SK-N-SH (cell line): ENCODE results near the gene ATP8A1. TPM values are rescaled to one million over a fixed set of nuclear protein-coding genes. Genes with fewer than 3 reads are reported as not detected.

Source experiments
- CTCF ChIA-PET: fragments of 300-600, 350-600 bp; formaldehyde crosslinking; extraction: SDS; loops from one replicate; lab custom pipeline; 2021; lab: Yijun Ruan, JAX
- POLR2A ChIA-PET: fragments of 350-600 bp; sonication (Branson Sonifier 250); formaldehyde crosslinking; extraction: SDS; loops from one replicate; lab custom pipeline; 2020; ENCODE audit warnings: antibody characterized with exemption, inconsistent platforms; lab: Yijun Ruan, JAX
- DNase-seq: peaks from one replicate; pipeline ENCODE4 v3.0.0; 2012
- H2AFZ ChIP-seq: fragments of 200-600 bp; sonication (generic); 2 replicates; pipeline ENCODE4 v1.8.1; 2016; ENCODE audit warnings: antibody characterized with exemption, mild to moderate bottlenecking, low read depth
- H3F3A ChIP-seq: fragments of 200-600 bp; sonication (generic); replicated peaks from 2 replicates; pipeline ENCODE3; 2016; ENCODE audit warnings: antibody characterized with exemption, mild to moderate bottlenecking; ENCODE audit not compliant: insufficient read depth
- H3K27ac ChIP-seq, 2 experiments: fragments of 200-500 bp in 1 of 2; fragments of 200-600 bp in 1 of 2; sonication (Bioruptor generic) in 1 of 2; sonication (generic), shearing (Covaris generic) in 1 of 2; 2 replicates each; pipeline versions ENCODE4 v1.5.1 to v1.6.1; 2014 to 2016; ENCODE audit warnings: low read depth in 2 of 2, inconsistent platforms in 1 of 2, low read length in 1 of 2, mild to moderate bottlenecking in 1 of 2, mixed read lengths in 1 of 2
- H3K27me3 ChIP-seq: fragments of 200-600 bp; sonication (generic), shearing (Covaris generic); 2 replicates; pipeline ENCODE4 v1.6.1; 2016; ENCODE audit warnings: mixed run types; ENCODE audit not compliant: insufficient read depth
- H3K36me3 ChIP-seq, 2 experiments: fragments of 200-500 bp in 1 of 2; fragments of 200-600 bp in 1 of 2; sonication (Bioruptor generic) in 1 of 2; sonication (generic) in 1 of 2; replicated peaks in 1 of 2; 2 replicates each; pipeline versions ENCODE3 to v1.5.1; 2014 to 2016; ENCODE audit warnings: low read length in 1 of 2, mild to moderate bottlenecking in 1 of 2; ENCODE audit not compliant: insufficient read depth in 2 of 2, control insufficient read depth in 1 of 2
- H3K4me1 ChIP-seq, 2 experiments: fragments of 200-500 bp in 1 of 2; fragments of 200-600 bp in 1 of 2; sonication (Bioruptor generic) in 1 of 2; sonication (generic), shearing (Covaris generic) in 1 of 2; 2 replicates each; pipeline versions ENCODE4 v1.5.1 to v1.6.1; 2014 to 2016; ENCODE audit warnings: low read depth in 1 of 2, low read length in 1 of 2, mixed run types in 1 of 2; ENCODE audit not compliant: insufficient read depth in 2 of 2, control insufficient read depth in 1 of 2
- H3K4me2 ChIP-seq: fragments of 200-600 bp; sonication (generic), shearing (Covaris generic); 2 replicates; pipeline ENCODE4 v1.6.1; 2017; ENCODE audit warnings: mixed run types
- H3K4me3 ChIP-seq, 2 experiments: fragments of 200-500 bp in 1 of 2; fragments of 200-600 bp in 1 of 2; sonication (Bioruptor generic) in 1 of 2; sonication (generic), shearing (Covaris generic) in 1 of 2; 2 replicates each; pipeline versions ENCODE4 v1.5.1 to v1.8.1; 2014 to 2016; ENCODE audit warnings: low read depth in 2 of 2, inconsistent platforms in 1 of 2, low read length in 1 of 2, mild to moderate bottlenecking in 1 of 2, mixed read lengths in 1 of 2, moderate library complexity in 1 of 2
- H3K79me2 ChIP-seq: fragments of 200-600 bp; sonication (generic); 2 replicates; pipeline ENCODE4 v1.8.1; 2017; ENCODE audit warnings: mild to moderate bottlenecking; ENCODE audit not compliant: insufficient read depth
- H3K9ac ChIP-seq: fragments of 200-600 bp; sonication (generic); 2 replicates; pipeline ENCODE4 v1.6.1; 2017; ENCODE audit warnings: mixed run types
- H3K9me2 ChIP-seq: fragments of 200-600 bp; sonication (generic); 2 replicates; pipeline ENCODE4 v1.6.1; 2017; ENCODE audit warnings: mixed run types
- H3K9me3 ChIP-seq: fragments of 200-600 bp; sonication (generic); 2 replicates; pipeline ENCODE4 v1.6.1; 2017; ENCODE audit warnings: mixed run types, mild to moderate bottlenecking, moderate library complexity
- H4K20me1 ChIP-seq: fragments of 200-600 bp; sonication (generic); 2 replicates; pipeline ENCODE4 v1.6.1; 2017; ENCODE audit warnings: mild to moderate bottlenecking, mixed run types; ENCODE audit not compliant: insufficient read depth
- EZH2phosphoT487 ChIP-seq: fragments of 200-600 bp; sonication (generic); IDR thresholded peaks from 2 replicates; pipeline ENCODE4 v1.6.1; 2017; ENCODE audit warnings: low read depth, mixed run types, mild to moderate bottlenecking, antibody characterized with exemption, moderate library complexity, borderline replicate concordance
- FOXJ3 ChIP-seq: sonication (generic); formaldehyde crosslinking; IDR thresholded peaks from 2 replicates; pipeline ENCODE4 v1.5.1; 2020; ENCODE audit warnings: mild to moderate bottlenecking, missing genetic modification reagents
- FOXM1 ChIP-seq: IDR thresholded peaks from 2 replicates; pipeline ENCODE4 v1.4.0; 2012; ENCODE audit warnings: low read depth, mild to moderate bottlenecking
- GABPA ChIP-seq: IDR thresholded peaks from 2 replicates; pipeline ENCODE4 v1.4.0; 2012; ENCODE audit warnings: low read depth, mild to moderate bottlenecking
- GATA2 ChIP-seq: sonication (generic); formaldehyde crosslinking; IDR thresholded peaks from 2 replicates; pipeline ENCODE4 v1.5.0; 2020; ENCODE audit warnings: mild to moderate bottlenecking, missing genetic modification reagents
- JUND ChIP-seq: IDR thresholded peaks from 2 replicates; pipeline ENCODE4 v1.4.0; 2012
- NRF1 ChIP-seq: IDR thresholded peaks from 2 replicates; pipeline ENCODE4 v1.6.1; 2012; ENCODE audit warnings: low read depth, mild to moderate bottlenecking, low read length
- PBX3 ChIP-seq: IDR thresholded peaks from 2 replicates; pipeline ENCODE4; 2012
- POLR2AphosphoS5 ChIP-seq: IDR thresholded peaks from 2 replicates; pipeline ENCODE4 v1.6.1; 2012; ENCODE audit warnings: low read depth, low read length
- REST ChIP-seq: IDR thresholded peaks from 2 replicates; pipeline ENCODE4 v1.6.1; 2012; ENCODE audit warnings: mild to moderate bottlenecking, low read depth, low read length, moderate library complexity
- RFX5 ChIP-seq: IDR thresholded peaks from 2 replicates; pipeline ENCODE4 v1.6.1; 2012; ENCODE audit warnings: mild to moderate bottlenecking, improper control_type of control experiment, low read length
- RXRA ChIP-seq: IDR thresholded peaks from 2 replicates; pipeline ENCODE4 v1.4.0; 2012; ENCODE audit warnings: low read depth, mild to moderate bottlenecking, borderline replicate concordance
- SIN3A ChIP-seq: IDR thresholded peaks from 2 replicates; pipeline ENCODE4 v1.6.1; 2012; ENCODE audit warnings: low read depth, mild to moderate bottlenecking, low read length, moderate library complexity, borderline replicate concordance
- SMC3 ChIP-seq: IDR thresholded peaks from 2 replicates; pipeline ENCODE4 v1.6.1; 2012; ENCODE audit warnings: low read depth, low read length, improper control_type of control experiment
- USF2 ChIP-seq: fragments of 150-350 bp; IDR thresholded peaks from 2 replicates; pipeline ENCODE4 v1.6.1; 2017; ENCODE audit warnings: antibody characterized with exemption, low read length, low read depth, borderline replicate concordance
- ZBTB33 ChIP-seq: IDR thresholded peaks from 2 replicates; pipeline ENCODE4 v1.4.0; 2012; ENCODE audit warnings: low read depth, borderline replicate concordance
- WGBS: methylation state at CpG from one replicate; pipeline ENCODE4 v1.1.6; 2017; ENCODE audit warnings: low lambda C conversion rate; 5-methylcytosine and 5-hydroxymethylcytosine counted together
- polyA plus RNA-seq, 3 experiments: library from polyadenylated mRNA; depleted of rRNA; stranded (reverse); fragments of >200 nt; gene quantifications; 2 replicates each; pipeline ENCODE4 v1.2.3, GENCODE V29; 2012

ATP8A1 gene
- polyA plus RNA-seq, 1 of the 3 experiments (the other 2 are of a cell fraction) = 0.38 TPM

- POLR2A ChIA-PET = no interaction called here
- no peak overlapping the region for H2AFZ ChIP-seq
- H3K79me2 ChIP-seq = no peaks in the 10 kb centered on the region
- no peak overlapping the region for H3K4me2 ChIP-seq
- no peak for DNase-seq
- no peak overlapping the region for H3K4me3 ChIP-seq
- no peak overlapping the region; a peak in 1 of 4 replicates for H3K27ac ChIP-seq
- H4K20me1 ChIP-seq = no peaks in the 10 kb centered on the region
- TF ChIP-seq JUND (no peak), RXRA (no peak), SIN3A (no peak), REST (no peak), NRF1 (no peak)
- no peaks in the 10 kb centered on the region for H3K9me2 ChIP-seq
- no peaks in the 10 kb centered on the region for H3K27me3 ChIP-seq
- H3F3A ChIP-seq = no peaks in the 10 kb centered on the region
- CTCF ChIA-PET = interaction anchor here (1.5 kb wide), 1 partner anchor 10 kb away, joined by 6 read pairs; no protein-coding TSS in a partner anchor
- H3K4me1 ChIP-seq = peaks cover 0 to 8% of the 10 kb centered on the region in 2 experiments; a peak in 1 of 4 replicates
- H3K9ac ChIP-seq = no peak overlapping the region
- WGBS = 16% methylated on average over 3 of the region's 3 CpGs
- no peaks in the 10 kb centered on the region for H3K36me3 ChIP-seq
- H3K9me3 ChIP-seq = no peaks in the 10 kb centered on the region
These were observed 19.8 kb downstream of the ATP8A1 start for GRCh38 chr4:42637104-42637503.

GRCh38 chr4:42636645-42636949 lies 20.3 kb downstream of the ATP8A1 start:
- Histone ChIP-seq H3F3A (no peaks in the 10 kb centered on the region), H3K9me3 (no peaks in the 10 kb centered on the region), H3K4me3 (no peak overlapping the region), H3K27me3 (no peaks in the 10 kb centered on the region), H3K36me3 (no peaks in the 10 kb centered on the region), H3K4me1 (peaks cover 0 to 8% of the 10 kb centered on the region in 2 experiments; a peak in 1 of 4 replicates), H2AFZ (no peak overlapping the region), H3K27ac (no peak overlapping the region; a peak in 1 of 4 replicates), H4K20me1 (no peaks in the 10 kb centered on the region), H3K9me2 (no peaks in the 10 kb centered on the region), H3K79me2 (no peaks in the 10 kb centered on the region), H3K4me2 (no peak overlapping the region), H3K9ac (no peak overlapping the region)
- no peak for DNase-seq
- WGBS = 30% methylated on average over 3 of the region's 3 CpGs
- TF ChIP-seq GABPA (no peak), EZH2phosphoT487 (no peak), RFX5 (no peak), POLR2AphosphoS5 (no peak), SMC3 (no peak), ZBTB33 (no peak), GATA2 (no peak), FOXJ3 (CRISPR knock-in tag) (no peak), USF2 (no peak), REST (no peak), PBX3 (no peak), FOXM1 (no peak)
- POLR2A ChIA-PET = no interaction called here
- CTCF ChIA-PET = interaction anchor here (1.5 kb wide), 1 partner anchor 10 kb away, joined by 6 read pairs; no protein-coding TSS in a partner anchor
